GM23338 (cell line): ENCODE results near the gene IL18BP. TPM values are rescaled to one million over a fixed set of nuclear protein-coding genes. Genes with fewer than 3 reads are reported as not detected.

ENCODE experiments used
- ATAC-seq: fragments of 200-7000 bp; cut with Tn5 transposase; 3 replicates; pipeline ENCODE4 v1.9.1; 2020
- DNase-seq: peaks from one replicate; pipeline ENCODE4 v3.0.0-alpha.2; 2015; ENCODE audit warnings: low spot score
- H2AFZ ChIP-seq: fragments of 200-600 bp; sonication (generic); 2 replicates; pipeline ENCODE4 v1.8.0; 2016; ENCODE audit warnings: antibody characterized with exemption, mild to moderate bottlenecking, moderate library complexity
- H3F3A ChIP-seq: fragments of 200-600 bp; sonication (generic); replicated peaks from 2 replicates; pipeline ENCODE4 v1.8.0; 2017; ENCODE audit warnings: antibody characterized with exemption, mixed run types, low read depth
- H3K27ac ChIP-seq: fragments of 200-600 bp; sonication (generic); 2 replicates; pipeline ENCODE4 v1.6.1; 2016; ENCODE audit warnings: low read depth
- H3K27me3 ChIP-seq: fragments of 200-600 bp; sonication (generic); 2 replicates; pipeline ENCODE4 v1.8.0; 2016; ENCODE audit warnings: mild to moderate bottlenecking, mixed run types, moderate library complexity; ENCODE audit not compliant: insufficient read depth
- H3K36me3 ChIP-seq: fragments of 200-600 bp; sonication (generic); 2 replicates; pipeline ENCODE4 v1.8.0; 2016; ENCODE audit warnings: mild to moderate bottlenecking; ENCODE audit not compliant: insufficient read depth
- H3K4me1 ChIP-seq: fragments of 200-600 bp; sonication (generic); 2 replicates; pipeline ENCODE4 v1.8.0; 2016; ENCODE audit warnings: mild to moderate bottlenecking, moderate library complexity; ENCODE audit not compliant: insufficient read depth
- H3K4me2 ChIP-seq: fragments of 200-600 bp; sonication (generic); 2 replicates; pipeline ENCODE4 v1.7.1; 2017; ENCODE audit warnings: mixed run types
- H3K4me3 ChIP-seq: fragments of 200-600 bp; sonication (generic); 2 replicates; pipeline ENCODE4 v1.6.1; 2016; ENCODE audit warnings: mixed run types
- H3K79me2 ChIP-seq: fragments of 200-600 bp; sonication (generic); replicated peaks from 2 replicates; pipeline ENCODE4 v1.8.0; 2017; ENCODE audit warnings: mild to moderate bottlenecking; ENCODE audit not compliant: insufficient read depth
- H3K9me2 ChIP-seq: fragments of 200-600 bp; sonication (generic); 2 replicates; pipeline ENCODE4 v1.8.0; 2017; ENCODE audit not compliant: insufficient read depth
- H4K20me1 ChIP-seq: fragments of 200-600 bp; sonication (generic); replicated peaks from 2 replicates; pipeline ENCODE4 v1.8.0; 2017; ENCODE audit warnings: mild to moderate bottlenecking; ENCODE audit not compliant: insufficient read depth
- H3K27ac Mint-ChIP-seq: 2 replicates; pipeline ENCODE4 v1.8.0; 2020; ENCODE audit warnings: inconsistent platforms, mild to moderate bottlenecking, moderate library complexity, mixed read lengths
- H3K27me3 Mint-ChIP-seq: 3 replicates; pipeline ENCODE4 v1.8.0; 2022; ENCODE audit warnings: low read depth, mild to moderate bottlenecking, moderate library complexity, mixed read lengths, inconsistent platforms; ENCODE audit not compliant: insufficient read depth, poor library complexity
- H3K36me3 Mint-ChIP-seq: 3 replicates; pipeline ENCODE4 v1.8.0; 2021; ENCODE audit warnings: low read depth, mild to moderate bottlenecking, inconsistent platforms, moderate library complexity, mixed read lengths
- H3K4me1 Mint-ChIP-seq: 3 replicates; pipeline ENCODE4 v1.8.0; 2020; ENCODE audit warnings: mild to moderate bottlenecking, inconsistent platforms, mixed read lengths
- H3K4me3 Mint-ChIP-seq: 3 replicates; pipeline ENCODE4 v1.8.0; 2021; ENCODE audit warnings: moderate library complexity, mild to moderate bottlenecking, inconsistent platforms, mixed read lengths
- H3K9me3 Mint-ChIP-seq: 3 replicates; pipeline ENCODE4 v1.8.0; 2020; ENCODE audit warnings: moderate library complexity, mild to moderate bottlenecking, inconsistent platforms, mixed read lengths
- EZH2phosphoT487 ChIP-seq: fragments of 200-600 bp; sonication (generic); IDR thresholded peaks from one replicate; pipeline ENCODE4 v1.8.1; 2018; ENCODE audit warnings: antibody characterized with exemption; ENCODE audit not compliant: unreplicated experiment
- JUNB ChIP-seq: IDR thresholded peaks from one replicate; pipeline ENCODE4 v1.6.1; 2016; ENCODE audit warnings: antibody characterized with exemption; ENCODE audit not compliant: unreplicated experiment
- NANOG ChIP-seq: IDR thresholded peaks from 2 replicates; pipeline ENCODE4 v1.6.1; 2016; ENCODE audit warnings: antibody characterized with exemption, borderline replicate concordance
- REST ChIP-seq: IDR thresholded peaks from one replicate; pipeline ENCODE4 v1.6.1; 2018; ENCODE audit warnings: antibody characterized with exemption; ENCODE audit not compliant: unreplicated experiment
- polyA plus RNA-seq: library from polyadenylated mRNA; unstranded; fragments of >200 nt; fragmentation: Nextera tagmentation; extraction: Ambion mirVana; gene quantifications from 2 replicates; pipeline ENCODE4 v1.2.1, GENCODE V29; 2016
- total RNA-seq: library from RNA; depleted of rRNA; stranded (reverse); fragments of >200 nt; shearing (Covaris generic); gene quantifications from 2 replicates; pipeline ENCODE4 v1.2.3, GENCODE V29; 2014
- TF ChIP-seq, protein P1 (sequence below): IDR thresholded peaks from 2 replicates; pipeline ENCODE4 v1.6.1; 2016; ENCODE audit warnings: antibody characterized with exemption
- TF ChIP-seq, protein P2 (sequence below): fragments of 250-450 bp; sonication (Bioruptor Pico); IDR thresholded peaks from 2 replicates; pipeline ENCODE4 v1.5.0; 2020; ENCODE audit warnings: mild to moderate bottlenecking, moderate library complexity

The IL18BP gene
- total and polyA plus RNA-seq, 2 experiments from 2014 or later, result 3.8 to 11.2 TPM

DNA sequence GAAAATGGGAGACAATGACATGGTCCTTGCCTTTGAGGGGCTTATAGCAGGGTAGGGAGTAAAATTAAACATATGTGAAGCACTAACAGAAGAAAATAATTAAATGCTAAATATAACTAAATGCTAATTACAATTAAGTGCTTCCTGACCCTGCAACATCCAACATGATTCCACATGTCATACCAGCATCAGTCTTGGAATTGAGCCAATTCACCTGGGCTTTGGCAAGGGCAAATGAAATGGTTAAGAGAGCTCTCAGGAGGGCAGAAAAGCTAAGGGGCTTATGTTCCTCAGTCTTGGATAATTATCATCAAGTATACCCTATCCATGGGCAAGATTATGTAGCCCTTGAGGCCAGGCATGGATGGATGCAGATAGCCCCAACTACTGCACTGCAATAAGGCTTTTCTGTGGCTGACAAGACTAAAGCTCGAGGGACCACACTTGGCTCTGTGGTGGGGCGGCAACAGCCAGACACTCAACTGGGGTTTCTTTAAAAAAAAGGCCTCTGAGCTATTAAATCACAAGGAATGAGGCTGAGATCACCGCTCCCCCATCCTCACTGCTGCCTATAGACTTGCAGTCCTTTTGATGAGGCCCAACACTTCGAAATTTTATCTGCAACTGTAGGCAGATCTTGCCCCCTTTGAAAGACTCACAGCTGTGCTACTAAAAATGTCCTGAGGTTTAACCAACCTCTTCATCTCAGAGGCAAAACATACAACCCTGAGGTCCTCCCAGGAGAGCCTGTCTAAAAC is 39.0 kb downstream of the IL18BP start (continued):
- TF ChIP-seq, protein P1, sequence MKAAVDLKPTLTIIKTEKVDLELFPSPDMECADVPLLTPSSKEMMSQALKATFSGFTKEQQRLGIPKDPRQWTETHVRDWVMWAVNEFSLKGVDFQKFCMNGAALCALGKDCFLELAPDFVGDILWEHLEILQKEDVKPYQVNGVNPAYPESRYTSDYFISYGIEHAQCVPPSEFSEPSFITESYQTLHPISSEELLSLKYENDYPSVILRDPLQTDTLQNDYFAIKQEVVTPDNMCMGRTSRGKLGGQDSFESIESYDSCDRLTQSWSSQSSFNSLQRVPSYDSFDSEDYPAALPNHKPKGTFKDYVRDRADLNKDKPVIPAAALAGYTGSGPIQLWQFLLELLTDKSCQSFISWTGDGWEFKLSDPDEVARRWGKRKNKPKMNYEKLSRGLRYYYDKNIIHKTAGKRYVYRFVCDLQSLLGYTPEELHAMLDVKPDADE, result no peak

- H3K36me3 Mint-ChIP-seq, result peaks cover 20% of the 10 kb centered on the region
- H2AFZ ChIP-seq, result no peak overlapping the region
- H3K27me3 ChIP-seq, result no peaks in the 10 kb centered on the region
- H3K36me3 ChIP-seq, result no peaks in the 10 kb centered on the region; the same call in none of the 2 replicates
- H3K4me1 Mint-ChIP-seq, result peaks cover 7% of the 10 kb centered on the region
- H3K9me3 Mint-ChIP-seq, result no peaks in the 10 kb centered on the region
- H3F3A ChIP-seq, result peaks cover 5% of the 10 kb centered on the region
- peaks cover 7% of the 10 kb centered on the region; the same call in 1 of the 2 replicates for H4K20me1 ChIP-seq
- peaks cover 4% of the 10 kb centered on the region for H3K27me3 Mint-ChIP-seq
- no peak for ATAC-seq
- peak overlapping the region; percentile 47 for H3K27ac ChIP-seq
- no peaks in the 10 kb centered on the region for H3K9me2 ChIP-seq
- peaks cover 74% of the 10 kb centered on the region for H3K79me2 ChIP-seq
- no peak for DNase-seq
- H3K4me2 ChIP-seq, result peak overlapping the region; percentile 71; the same call in 1 of the 2 replicates
- no peak overlapping the region for H3K27ac Mint-ChIP-seq
- H3K4me1 ChIP-seq, result peaks cover 41% of the 10 kb centered on the region
- H3K4me3 ChIP-seq, result no peak overlapping the region
- no peak for TF ChIP-seq EZH2phosphoT487
- no peak overlapping the region; the same call in 2 of the 3 replicates for H3K4me3 Mint-ChIP-seq
These were observed 39.8 kb downstream of the IL18BP start for GRCh38 chr11:72038491-72038890.

- H3K9me3 Mint-ChIP-seq, result no peaks in the 10 kb centered on the region
- H3K4me1 Mint-ChIP-seq, result peaks cover 7% of the 10 kb centered on the region
- no peak overlapping the region; the same call in 1 of the 3 replicates for H3K4me3 Mint-ChIP-seq
- peaks cover 4% of the 10 kb centered on the region for H3K27me3 Mint-ChIP-seq
- peak overlapping the region; percentile 47 for H3K27ac ChIP-seq
- no peak overlapping the region for H3K27ac Mint-ChIP-seq
- H2AFZ ChIP-seq, result no peak overlapping the region
- peaks cover 41% of the 10 kb centered on the region for H3K4me1 ChIP-seq
- peak overlapping the region; percentile 71 for H3K4me2 ChIP-seq
- ATAC-seq, result no peak
- peaks cover 5% of the 10 kb centered on the region for H3F3A ChIP-seq
- no peaks in the 10 kb centered on the region; the same call in none of the 2 replicates for H3K36me3 ChIP-seq
- H3K4me3 ChIP-seq, result peak overlapping the region; percentile 51; the same call in 1 of the 2 replicates
- DNase-seq, result peak; percentile 19
- H3K79me2 ChIP-seq, result peaks cover 77% of the 10 kb centered on the region
- no peaks in the 10 kb centered on the region for H3K9me2 ChIP-seq
- peaks cover 6% of the 10 kb centered on the region; the same call in 1 of the 2 replicates for H4K20me1 ChIP-seq
- peaks cover 15% of the 10 kb centered on the region for H3K36me3 Mint-ChIP-seq
- no peaks in the 10 kb centered on the region for H3K27me3 ChIP-seq
- TF ChIP-seq JUNB (no peak), REST (no peak), NANOG (no peak)
- TF ChIP-seq, protein P2, sequence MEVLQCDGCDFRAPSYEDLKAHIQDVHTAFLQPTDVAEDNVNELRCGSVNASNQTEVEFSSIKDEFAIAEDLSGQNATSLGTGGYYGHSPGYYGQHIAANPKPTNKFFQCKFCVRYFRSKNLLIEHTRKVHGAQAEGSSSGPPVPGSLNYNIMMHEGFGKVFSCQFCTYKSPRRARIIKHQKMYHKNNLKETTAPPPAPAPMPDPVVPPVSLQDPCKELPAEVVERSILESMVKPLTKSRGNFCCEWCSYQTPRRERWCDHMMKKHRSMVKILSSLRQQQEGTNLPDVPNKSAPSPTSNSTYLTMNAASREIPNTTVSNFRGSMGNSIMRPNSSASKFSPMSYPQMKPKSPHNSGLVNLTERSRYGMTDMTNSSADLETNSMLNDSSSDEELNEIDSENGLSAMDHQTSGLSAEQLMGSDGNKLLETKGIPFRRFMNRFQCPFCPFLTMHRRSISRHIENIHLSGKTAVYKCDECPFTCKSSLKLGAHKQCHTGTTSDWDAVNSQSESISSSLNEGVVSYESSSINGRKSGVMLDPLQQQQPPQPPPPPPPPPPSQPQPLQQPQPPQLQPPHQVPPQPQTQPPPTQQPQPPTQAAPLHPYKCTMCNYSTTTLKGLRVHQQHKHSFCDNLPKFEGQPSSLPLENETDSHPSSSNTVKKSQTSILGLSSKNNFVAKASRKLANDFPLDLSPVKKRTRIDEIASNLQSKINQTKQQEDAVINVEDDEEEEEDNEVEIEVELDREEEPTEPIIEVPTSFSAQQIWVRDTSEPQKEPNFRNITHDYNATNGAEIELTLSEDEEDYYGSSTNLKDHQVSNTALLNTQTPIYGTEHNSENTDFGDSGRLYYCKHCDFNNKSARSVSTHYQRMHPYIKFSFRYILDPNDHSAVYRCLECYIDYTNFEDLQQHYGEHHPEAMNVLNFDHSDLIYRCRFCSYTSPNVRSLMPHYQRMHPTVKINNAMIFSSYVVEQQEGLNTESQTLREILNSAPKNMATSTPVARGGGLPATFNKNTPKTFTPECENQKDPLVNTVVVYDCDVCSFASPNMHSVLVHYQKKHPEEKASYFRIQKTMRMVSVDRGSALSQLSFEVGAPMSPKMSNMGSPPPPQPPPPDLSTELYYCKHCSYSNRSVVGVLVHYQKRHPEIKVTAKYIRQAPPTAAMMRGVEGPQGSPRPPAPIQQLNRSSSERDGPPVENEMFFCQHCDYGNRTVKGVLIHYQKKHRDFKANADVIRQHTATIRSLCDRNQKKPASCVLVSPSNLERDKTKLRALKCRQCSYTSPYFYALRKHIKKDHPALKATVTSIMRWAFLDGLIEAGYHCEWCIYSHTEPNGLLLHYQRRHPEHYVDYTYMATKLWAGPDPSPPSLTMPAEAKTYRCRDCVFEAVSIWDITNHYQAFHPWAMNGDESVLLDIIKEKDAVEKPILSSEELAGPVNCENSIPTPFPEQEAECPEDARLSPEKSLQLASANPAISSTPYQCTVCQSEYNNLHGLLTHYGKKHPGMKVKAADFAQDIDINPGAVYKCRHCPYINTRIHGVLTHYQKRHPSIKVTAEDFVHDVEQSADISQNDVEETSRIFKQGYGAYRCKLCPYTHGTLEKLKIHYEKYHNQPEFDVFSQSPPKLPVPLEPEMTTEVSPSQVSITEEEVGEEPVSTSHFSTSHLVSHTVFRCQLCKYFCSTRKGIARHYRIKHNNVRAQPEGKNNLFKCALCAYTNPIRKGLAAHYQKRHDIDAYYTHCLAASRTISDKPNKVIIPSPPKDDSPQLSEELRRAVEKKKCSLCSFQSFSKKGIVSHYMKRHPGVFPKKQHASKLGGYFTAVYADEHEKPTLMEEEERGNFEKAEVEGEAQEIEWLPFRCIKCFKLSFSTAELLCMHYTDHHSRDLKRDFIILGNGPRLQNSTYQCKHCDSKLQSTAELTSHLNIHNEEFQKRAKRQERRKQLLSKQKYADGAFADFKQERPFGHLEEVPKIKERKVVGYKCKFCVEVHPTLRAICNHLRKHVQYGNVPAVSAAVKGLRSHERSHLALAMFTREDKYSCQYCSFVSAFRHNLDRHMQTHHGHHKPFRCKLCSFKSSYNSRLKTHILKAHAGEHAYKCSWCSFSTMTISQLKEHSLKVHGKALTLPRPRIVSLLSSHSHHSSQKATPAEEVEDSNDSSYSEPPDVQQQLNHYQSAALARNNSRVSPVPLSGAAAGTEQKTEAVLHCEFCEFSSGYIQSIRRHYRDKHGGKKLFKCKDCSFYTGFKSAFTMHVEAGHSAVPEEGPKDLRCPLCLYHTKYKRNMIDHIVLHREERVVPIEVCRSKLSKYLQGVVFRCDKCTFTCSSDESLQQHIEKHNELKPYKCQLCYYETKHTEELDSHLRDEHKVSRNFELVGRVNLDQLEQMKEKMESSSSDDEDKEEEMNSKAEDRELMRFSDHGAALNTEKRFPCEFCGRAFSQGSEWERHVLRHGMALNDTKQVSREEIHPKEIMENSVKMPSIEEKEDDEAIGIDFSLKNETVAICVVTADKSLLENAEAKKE (CRISPR knock-in tag), result no peak
These were observed 40.5 kb downstream of the IL18BP start for GRCh38 chr11:72039031-72039855.
